HG03095 (cell line): ENCODE data around the gene SIRT7.
A peak's percentile ranks its signal among the peaks of the same experiment; 100 is the strongest.

Source experiments
- ATAC-seq: cut with Tn5 transposase; IDR thresholded peaks from one replicate; pipeline ENCODE4 v1.9.1; 2021; ENCODE audit warnings: moderate library complexity; ENCODE audit not compliant: unreplicated experiment

Gene SIRT7

GRCh38 chr17:81906476-81907218, 11.3 kb downstream of the SIRT7 start:
- no peak for ATAC-seq

DNA sequence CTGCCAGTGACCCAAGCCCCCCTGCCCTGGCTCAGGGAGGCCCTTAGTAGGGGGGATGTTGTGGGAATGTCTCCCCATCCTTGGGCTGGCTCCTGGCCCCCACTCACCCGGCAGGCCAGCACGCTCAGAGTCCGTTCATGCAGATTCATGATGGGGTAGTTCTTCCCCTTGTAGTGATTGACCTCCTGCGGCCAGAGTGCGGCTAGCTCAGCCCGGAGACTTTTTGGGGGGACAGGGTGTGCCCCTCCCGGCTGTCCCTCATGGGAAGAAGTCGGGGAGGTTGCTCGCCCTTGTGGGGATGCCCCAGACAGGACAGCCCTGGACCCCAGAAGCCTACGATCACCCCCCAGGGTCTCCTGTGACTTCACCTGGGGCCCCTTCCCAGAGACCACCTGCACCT, 12.0 kb downstream of the SIRT7 start:
- no peak for ATAC-seq

- ATAC-seq = no peak
These were observed 12.5 kb downstream of the SIRT7 start for GRCh38 chr17:81905424-81905875.

DNA sequence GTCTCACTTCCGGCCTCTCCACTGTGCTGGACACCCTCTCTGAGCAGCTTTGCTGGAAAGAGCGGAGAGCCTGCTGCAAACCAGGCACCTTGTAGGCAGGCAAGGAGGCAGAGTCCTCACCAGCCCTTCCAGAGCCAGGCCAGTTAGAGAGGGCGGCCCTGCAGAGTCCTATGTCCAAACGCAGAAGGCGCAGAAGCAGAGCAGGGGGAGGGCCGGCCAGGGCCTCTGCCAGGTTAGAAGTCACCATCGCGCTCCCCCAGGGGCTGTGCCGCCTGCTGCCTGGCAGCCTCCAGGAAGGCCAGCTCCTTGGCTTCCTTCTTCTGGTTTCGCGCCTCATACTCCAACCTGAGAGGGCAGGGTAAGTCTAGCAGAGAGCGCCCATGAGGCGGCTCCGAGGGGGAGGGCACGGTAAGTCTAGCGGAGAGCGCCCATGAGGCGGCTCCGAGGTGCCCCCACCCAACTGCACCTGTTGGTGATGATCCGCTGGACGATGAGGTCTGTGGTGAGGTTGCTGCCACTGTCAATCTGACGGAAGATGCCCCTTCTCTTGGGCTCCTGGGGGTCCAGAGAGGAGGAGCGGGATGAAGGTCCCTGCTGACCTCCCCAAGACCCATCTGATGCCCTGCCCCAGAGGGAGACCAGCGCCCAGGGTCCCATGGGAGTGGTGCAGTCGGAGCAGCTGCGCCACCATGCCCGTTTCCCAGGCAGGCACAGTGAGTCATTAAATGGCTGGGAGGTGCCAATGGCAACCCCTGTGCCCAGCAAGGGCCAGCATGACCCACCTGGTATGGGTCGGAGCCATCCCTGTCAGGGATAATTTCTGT, 13.2 kb downstream of the SIRT7 start:
- ATAC-seq = no peak

- no peak for ATAC-seq
These were observed 13.9 kb downstream of the SIRT7 start for GRCh38 chr17:81903896-81904599.

GRCh38 chr17:81903415-81903831, 14.6 kb downstream of the SIRT7 start:
- no peak for ATAC-seq

DNA sequence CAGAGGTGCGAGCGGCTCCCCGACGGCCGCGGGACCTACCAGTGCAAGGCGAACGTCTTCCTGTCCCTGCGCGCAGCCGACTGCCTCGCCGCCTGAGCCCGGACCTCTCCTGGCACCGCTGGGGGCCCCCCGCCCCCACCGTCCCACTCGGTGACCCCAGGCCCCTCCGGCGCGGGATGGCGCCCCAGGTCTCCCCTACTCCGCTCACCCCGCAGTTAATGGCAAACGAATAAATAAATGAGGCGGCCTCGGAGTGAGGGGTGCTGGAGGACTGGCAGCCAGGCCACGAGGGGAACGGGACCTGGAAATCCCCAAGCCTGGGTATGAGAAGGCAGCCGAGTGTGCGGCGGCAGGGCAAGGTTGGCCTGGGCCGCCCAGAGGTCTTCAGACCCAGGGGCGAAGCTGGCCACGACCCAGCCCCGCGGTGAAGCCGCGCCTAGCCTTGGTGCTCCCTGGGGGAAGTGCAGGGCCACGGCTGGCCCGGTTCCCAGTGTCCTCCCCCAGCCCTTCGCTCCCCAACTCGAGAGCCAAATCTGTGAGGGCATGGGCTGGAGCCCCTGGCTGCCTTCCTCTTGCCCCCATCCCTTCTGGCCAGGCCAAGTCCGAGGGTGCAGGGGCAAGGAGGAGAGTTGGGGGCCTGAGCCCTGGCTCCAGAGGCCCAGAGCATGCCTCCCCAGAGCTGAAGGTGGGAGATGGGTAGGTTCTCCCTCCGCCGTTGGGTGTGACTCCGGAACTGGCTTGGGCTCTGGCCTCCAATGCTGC, 15.1 kb downstream of the SIRT7 start:
- no peak for ATAC-seq

- ATAC-seq = no peak
These were observed 15.8 kb downstream of the SIRT7 start, which contains the start of gene NPB for GRCh38 chr17:81902023-81902652. Gene NPB (plus strand): TSS chr17:81902238. CDS start chr17:81902278, 40 bp downstream.

DNA sequence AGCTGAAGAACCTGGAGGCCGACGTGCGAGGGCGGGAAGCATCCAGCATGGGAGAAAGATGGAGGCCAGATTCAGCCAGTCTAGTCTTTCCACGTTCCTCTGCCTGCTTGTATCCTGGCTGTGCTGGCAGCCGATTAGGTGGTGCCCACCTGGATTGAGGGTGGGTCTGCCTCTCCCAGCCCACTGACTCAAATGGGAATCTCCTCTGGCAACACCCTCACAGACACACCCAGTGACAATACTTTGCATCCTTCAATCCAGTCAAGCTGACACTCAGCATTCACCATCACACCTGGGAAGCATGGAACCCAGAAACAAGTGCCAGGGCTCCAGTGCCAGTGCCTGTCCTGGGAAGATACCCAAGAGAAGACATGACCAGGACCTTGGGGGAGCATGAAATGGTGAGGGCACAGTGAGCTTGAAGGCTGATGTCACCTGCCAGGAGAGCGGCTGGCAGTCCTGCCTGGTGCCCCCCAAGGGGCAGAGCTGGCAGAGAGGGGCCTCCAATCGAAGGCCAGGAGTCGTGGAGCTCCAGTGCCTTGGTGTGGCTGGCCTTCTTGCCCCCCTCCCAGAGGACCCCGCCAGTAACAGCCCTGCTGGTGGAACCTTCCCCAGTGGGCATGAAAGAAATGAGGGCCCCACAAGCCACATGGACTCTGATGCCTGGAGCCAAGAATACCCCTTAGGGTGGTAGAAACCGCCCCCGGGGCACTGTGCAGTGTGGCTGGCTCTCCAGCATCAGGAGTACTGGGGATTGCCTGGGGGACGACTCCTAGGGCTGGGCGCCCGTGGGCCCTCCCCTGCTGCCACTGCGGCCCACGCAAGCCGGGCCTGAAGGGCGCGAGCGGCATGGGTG, 16.6 kb downstream of the SIRT7 start:
- no peak for ATAC-seq

DNA sequence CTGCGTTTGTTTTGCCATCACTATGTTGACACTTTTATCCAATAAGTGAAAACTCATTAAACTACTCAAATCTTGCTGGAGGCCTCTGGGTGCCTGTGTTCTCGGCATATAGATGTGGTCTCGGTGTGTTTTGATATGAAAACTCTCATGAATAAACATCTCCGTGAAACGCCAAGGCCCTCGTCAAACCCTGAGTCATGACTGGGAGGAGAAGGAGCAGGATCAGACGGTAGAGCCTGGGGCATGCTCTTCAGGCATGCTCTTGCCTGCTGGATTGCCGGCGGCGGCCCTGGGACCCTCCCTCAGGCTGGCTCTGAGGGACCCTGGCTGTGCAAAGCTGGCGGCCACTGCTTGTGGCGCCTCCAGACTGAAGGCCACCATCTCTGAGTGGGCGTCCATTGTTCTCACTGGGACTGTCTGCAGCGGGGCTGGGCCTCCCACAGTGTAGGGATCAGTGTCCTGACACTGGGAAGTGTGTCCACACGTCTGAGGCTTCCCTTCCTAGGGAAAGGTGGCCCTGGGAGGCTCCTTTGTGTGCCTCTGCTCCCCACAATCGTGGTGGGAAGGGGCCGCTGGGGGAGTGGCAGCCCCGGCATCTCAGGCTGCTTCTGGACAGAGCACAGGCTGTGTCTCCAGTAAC, 17.7 kb downstream of the SIRT7 start:
- ATAC-seq = no peak

GRCh38 chr17:81899514-81900166, 18.3 kb downstream of the SIRT7 start:
- ATAC-seq = no peak

DNA sequence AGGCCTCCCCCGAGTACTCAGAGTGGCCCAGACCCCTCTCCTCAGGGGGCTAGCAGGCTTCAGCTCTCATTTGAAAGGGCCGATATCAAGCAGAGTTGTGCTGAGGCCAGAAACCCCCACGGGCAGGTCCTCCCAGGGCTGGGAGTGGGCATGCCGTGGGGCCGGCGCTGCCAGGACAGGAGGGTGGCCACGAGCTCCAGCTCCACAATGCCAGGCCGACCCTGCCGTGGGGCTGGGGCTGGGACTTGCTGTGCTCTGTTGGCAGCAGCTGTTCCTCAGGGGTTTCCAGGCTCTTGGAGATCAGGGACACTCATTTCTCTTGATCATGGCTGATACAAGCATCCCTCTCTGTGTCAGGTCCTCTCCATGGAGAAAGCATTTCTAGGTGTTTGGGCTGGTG, 19.1 kb downstream of the SIRT7 start:
- no peak for ATAC-seq

- no peak for ATAC-seq
These were observed 19.7 kb downstream of the SIRT7 start for GRCh38 chr17:81898029-81898866.

GRCh38 chr17:81895400-81895799, 22.6 kb downstream of the SIRT7 start:
- no peak for ATAC-seq

- ATAC-seq = peak; percentile 14
These were observed 26.7 kb downstream of the SIRT7 start for GRCh38 chr17:81891303-81891552.

GRCh38 chr17:81890447-81891302, 27.3 kb downstream of the SIRT7 start:
- ATAC-seq = no peak

- no peak for ATAC-seq
These were observed 28.4 kb downstream of the SIRT7 start for GRCh38 chr17:81889602-81890001.
